CD14-positive monocyte (primary cell): ENCODE results near the gene PNMA6E. TPM values are rescaled to one million over a fixed set of nuclear protein-coding genes. Genes with fewer than 3 reads are reported as not detected.

Experiments used
- DNase-seq, 3 donors: peaks; one replicate each; pipeline ENCODE4 v3.0.0-alpha.2; 2011 to 2022
- H2AFZ ChIP-seq: 2 replicates; pipeline ENCODE4 v1.6.0; 2012; ENCODE audit warnings: mild to moderate bottlenecking, low read depth, low read length, inconsistent platforms; ENCODE audit not compliant: insufficient read depth, poor library complexity, severe bottlenecking
- H3K27ac ChIP-seq, 2 donors: 1 replicate in 1 of 2; 2 replicates in 1 of 2; pipeline ENCODE4 v1.5.1; 2012 to 2013; ENCODE audit warnings: low read length in 2 of 2, control low read depth in 1 of 2, inconsistent platforms in 1 of 2, low read depth in 1 of 2, mild to moderate bottlenecking in 1 of 2
- H3K27me3 ChIP-seq, 2 donors: one replicate each; pipeline versions ENCODE4 v1.6.0 to v1.6.1; 2011 to 2013; ENCODE audit warnings: low read length in 2 of 2; ENCODE audit not compliant: control insufficient read depth in 2 of 2, insufficient read depth in 2 of 2
- H3K36me3 ChIP-seq, 2 donors: replicated peaks in 1 of 2; 1 replicate in 1 of 2; 2 replicates in 1 of 2; pipeline versions ENCODE4 v1.5.1 to v1.6.1; 2012 to 2013; ENCODE audit warnings: low read length in 2 of 2, control low read depth in 1 of 2, inconsistent platforms in 1 of 2, mild to moderate bottlenecking in 1 of 2; ENCODE audit not compliant: insufficient read depth in 2 of 2, control insufficient read depth in 1 of 2
- H3K4me1 ChIP-seq, 2 donors: 1 replicate in 1 of 2; 2 replicates in 1 of 2; pipeline versions ENCODE4 v1.5.1 to v1.6.1; 2012 to 2013; ENCODE audit warnings: low read length in 2 of 2, control low read depth in 1 of 2, inconsistent platforms in 1 of 2, mild to moderate bottlenecking in 1 of 2, moderate library complexity in 1 of 2; ENCODE audit not compliant: insufficient read depth in 2 of 2, control insufficient read depth in 1 of 2
- H3K4me2 ChIP-seq: replicated peaks from 2 replicates; pipeline ENCODE3; 2012; ENCODE audit warnings: low read length, moderate library complexity, mild to moderate bottlenecking; ENCODE audit not compliant: poor library complexity, severe bottlenecking; ENCODE audit errors: extremely low read depth
- H3K4me3 ChIP-seq, 3 experiments: fragments of 200-600 bp in 1 of 3; sonication (generic) in 1 of 3; replicated peaks in 1 of 3; 1 replicate in 2 of 3; 2 replicates in 1 of 3; pipeline ENCODE4 v1.5.1; 2011 to 2013; ENCODE audit warnings: low read length in 3 of 3, mild to moderate bottlenecking in 3 of 3, control low read depth in 2 of 3, low read depth in 2 of 3, inconsistent platforms in 1 of 3, moderate library complexity in 1 of 3
- H3K79me2 ChIP-seq: 2 replicates; pipeline ENCODE4 v1.6.0; 2012; ENCODE audit warnings: mild to moderate bottlenecking, control low read depth, inconsistent platforms, low read length, moderate library complexity; ENCODE audit not compliant: insufficient read depth
- H3K9ac ChIP-seq: 2 replicates; pipeline ENCODE4 v1.6.0; 2017; ENCODE audit warnings: low read length, mild to moderate bottlenecking; ENCODE audit not compliant: insufficient read depth, poor library complexity, severe bottlenecking
- H3K9me3 ChIP-seq, 2 donors: replicated peaks in 1 of 2; 1 replicate in 1 of 2; 2 replicates in 1 of 2; pipeline versions ENCODE4 v1.5.1 to v1.6.1; 2012 to 2013; ENCODE audit warnings: low read length in 2 of 2, control low read depth in 1 of 2; ENCODE audit not compliant: control insufficient read depth in 1 of 2, insufficient read depth in 1 of 2
- H4K20me1 ChIP-seq: 2 replicates; pipeline ENCODE4 v1.6.0; 2012; ENCODE audit warnings: mild to moderate bottlenecking, low read length, control low read depth, moderate library complexity; ENCODE audit not compliant: insufficient read depth
- H3K27ac Mint-ChIP-seq, 7 donors: one replicate each; pipeline ENCODE4 v1.8.0; 2020; ENCODE audit warnings: mild to moderate bottlenecking in 7 of 7, mixed read lengths in 7 of 7, moderate library complexity in 6 of 7, inconsistent platforms in 2 of 7
- H3K27me3 Mint-ChIP-seq, 3 donors: one replicate each; pipeline ENCODE4 v1.8.0; 2021 to 2022; ENCODE audit warnings: low read depth in 3 of 3, mild to moderate bottlenecking in 3 of 3, mixed read lengths in 3 of 3, moderate library complexity in 3 of 3, inconsistent platforms in 1 of 3
- H3K36me3 Mint-ChIP-seq, 2 donors: one replicate each; pipeline ENCODE4 v1.8.0; 2020; ENCODE audit warnings: mixed read lengths in 2 of 2, inconsistent platforms in 1 of 2, mild to moderate bottlenecking in 1 of 2
- H3K4me1 Mint-ChIP-seq: one replicate; pipeline ENCODE4 v1.8.0; 2020; ENCODE audit warnings: mild to moderate bottlenecking, mixed read lengths
- H3K4me3 Mint-ChIP-seq, 2 donors: one replicate each; pipeline ENCODE4 v1.8.0; 2020; ENCODE audit warnings: mild to moderate bottlenecking in 2 of 2, mixed read lengths in 2 of 2, moderate library complexity in 1 of 2
- H3K9me3 Mint-ChIP-seq, 7 donors: one replicate each; pipeline ENCODE4 v1.8.0; 2020 to 2022; ENCODE audit warnings: mixed read lengths in 7 of 7, mild to moderate bottlenecking in 6 of 7, moderate library complexity in 6 of 7, inconsistent platforms in 2 of 7
- CTCF ChIP-seq: fragments of 200-600 bp; IDR thresholded peaks from one replicate; pipeline ENCODE4 v1.8.0; 2022; ENCODE audit warnings: antibody characterized with exemption, mild to moderate bottlenecking
- WGBS: methylation state at CpG from one replicate; pipeline ENCODE4 v1.1.5; 2013; ENCODE audit warnings: missing lambda C conversion rate; ENCODE audit not compliant: insufficient coverage; 5-methylcytosine and 5-hydroxymethylcytosine counted together
- intact Hi-C, 2 donors: fragments of 100-400 bp; cut with micrococcal nuclease; formaldehyde crosslinking; loops; one replicate each; pipeline versions ENCODE4 v1.15.0 to v1.15.1; 2023
- polyA plus RNA-seq, 3 donors: library from polyadenylated mRNA; depleted of rRNA in 1 of 3; unstranded in 2 of 3; stranded (reverse) in 1 of 3; fragments of 300-500 nt in 2 of 3; fragments of >200 nt in 1 of 3; fragmentation: Illumina TruSeq in 2 of 3; gene quantifications; 1 replicate in 2 of 3; 2 replicates in 1 of 3; pipeline ENCODE4 v1.2.3, GENCODE V29; 2012 to 2021

Gene PNMA6E
- polyA plus RNA-seq, 3 donors: not detected

- Histone ChIP-seq H3K4me1 (no peaks in the 10 kb centered on the region), H3K27me3 (peaks cover 0 to 6% of the 10 kb centered on the region in 2 donors), H3K36me3 (no peaks in the 10 kb centered on the region), H2AFZ (no peak overlapping the region), H3K79me2 (no peaks in the 10 kb centered on the region), H3K4me3 (no peak overlapping the region), H3K27ac (no peak overlapping the region), H3K9me3 (no peaks in the 10 kb centered on the region), H4K20me1 (no peaks in the 10 kb centered on the region), H3K9ac (no peak overlapping the region), H3K4me2 (no peak overlapping the region)
- WGBS: 100% methylated on average over 1 of the region's 8 CpGs
- H3K27me3 Mint-ChIP-seq: peaks cover 2 to 14% (median 3%) of the 10 kb centered on the region in 3 donors
- H3K9me3 Mint-ChIP-seq: peaks cover 0 to 3% (median 0%) of the 10 kb centered on the region in 7 donors
- no peak for DNase-seq
- intact Hi-C loops: no loop called here
- no peak for TF ChIP-seq CTCF
- H3K27ac Mint-ChIP-seq: no peak overlapping the region
- no peaks in the 10 kb centered on the region for H3K4me1 Mint-ChIP-seq
- no peaks in the 10 kb centered on the region for H3K36me3 Mint-ChIP-seq
- no peak overlapping the region for H3K4me3 Mint-ChIP-seq
Measured at GRCh38 chrX:153370293-153371055, 30.7 kb downstream of the PNMA6E start.

- WGBS: no CpG with 5 or more reads among the region's 5 CpGs
- Histone ChIP-seq H3K9me3 (no peaks in the 10 kb centered on the region), H3K27ac (no peak overlapping the region), H3K79me2 (no peaks in the 10 kb centered on the region), H3K9ac (no peak overlapping the region), H3K27me3 (peaks cover 0 to 6% of the 10 kb centered on the region in 2 donors), H3K4me1 (no peaks in the 10 kb centered on the region), H4K20me1 (no peaks in the 10 kb centered on the region), H3K36me3 (no peaks in the 10 kb centered on the region), H2AFZ (no peak overlapping the region), H3K4me2 (no peak overlapping the region), H3K4me3 (no peak overlapping the region)
- Mint-ChIP-seq H3K4me1 (no peaks in the 10 kb centered on the region), H3K36me3 (no peaks in the 10 kb centered on the region), H3K4me3 (no peak overlapping the region), H3K9me3 (peaks cover 0 to 4% (median 0%) of the 10 kb centered on the region in 7 donors), H3K27me3 (peaks cover 2 to 24% (median 9%) of the 10 kb centered on the region in 3 donors), H3K27ac (no peak overlapping the region)
- no peak for TF ChIP-seq CTCF
- intact Hi-C loops: no loop called here
- no peak for DNase-seq
Measured at GRCh38 chrX:153366878-153367538, 34.1 kb downstream of the PNMA6E start.
